GM23338 (cell line): ENCODE results near the gene GNA12. TPM values are rescaled to one million over a fixed set of nuclear protein-coding genes. Genes with fewer than 3 reads are reported as not detected.

ENCODE experiments used
- ATAC-seq: fragments of 200-7000 bp; cut with Tn5 transposase; 3 replicates; pipeline ENCODE4 v1.9.1; 2020
- DNase-seq: peaks from one replicate; pipeline ENCODE4 v3.0.0-alpha.2; 2015; ENCODE audit warnings: low spot score
- H2AFZ ChIP-seq: fragments of 200-600 bp; sonication (generic); 2 replicates; pipeline ENCODE4 v1.8.0; 2016; ENCODE audit warnings: antibody characterized with exemption, mild to moderate bottlenecking, moderate library complexity
- H3F3A ChIP-seq: fragments of 200-600 bp; sonication (generic); replicated peaks from 2 replicates; pipeline ENCODE4 v1.8.0; 2017; ENCODE audit warnings: antibody characterized with exemption, mixed run types, low read depth
- H3K27ac ChIP-seq: fragments of 200-600 bp; sonication (generic); 2 replicates; pipeline ENCODE4 v1.6.1; 2016; ENCODE audit warnings: low read depth
- H3K27me3 ChIP-seq: fragments of 200-600 bp; sonication (generic); 2 replicates; pipeline ENCODE4 v1.8.0; 2016; ENCODE audit warnings: mild to moderate bottlenecking, mixed run types, moderate library complexity; ENCODE audit not compliant: insufficient read depth
- H3K36me3 ChIP-seq: fragments of 200-600 bp; sonication (generic); 2 replicates; pipeline ENCODE4 v1.8.0; 2016; ENCODE audit warnings: mild to moderate bottlenecking; ENCODE audit not compliant: insufficient read depth
- H3K4me1 ChIP-seq: fragments of 200-600 bp; sonication (generic); 2 replicates; pipeline ENCODE4 v1.8.0; 2016; ENCODE audit warnings: mild to moderate bottlenecking, moderate library complexity; ENCODE audit not compliant: insufficient read depth
- H3K4me2 ChIP-seq: fragments of 200-600 bp; sonication (generic); 2 replicates; pipeline ENCODE4 v1.7.1; 2017; ENCODE audit warnings: mixed run types
- H3K4me3 ChIP-seq: fragments of 200-600 bp; sonication (generic); 2 replicates; pipeline ENCODE4 v1.6.1; 2016; ENCODE audit warnings: mixed run types
- H3K79me2 ChIP-seq: fragments of 200-600 bp; sonication (generic); replicated peaks from 2 replicates; pipeline ENCODE4 v1.8.0; 2017; ENCODE audit warnings: mild to moderate bottlenecking; ENCODE audit not compliant: insufficient read depth
- H3K9me2 ChIP-seq: fragments of 200-600 bp; sonication (generic); 2 replicates; pipeline ENCODE4 v1.8.0; 2017; ENCODE audit not compliant: insufficient read depth
- H4K20me1 ChIP-seq: fragments of 200-600 bp; sonication (generic); replicated peaks from 2 replicates; pipeline ENCODE4 v1.8.0; 2017; ENCODE audit warnings: mild to moderate bottlenecking; ENCODE audit not compliant: insufficient read depth
- H3K27ac Mint-ChIP-seq: 2 replicates; pipeline ENCODE4 v1.8.0; 2020; ENCODE audit warnings: inconsistent platforms, mild to moderate bottlenecking, moderate library complexity, mixed read lengths
- H3K27me3 Mint-ChIP-seq: 3 replicates; pipeline ENCODE4 v1.8.0; 2022; ENCODE audit warnings: low read depth, mild to moderate bottlenecking, moderate library complexity, mixed read lengths, inconsistent platforms; ENCODE audit not compliant: insufficient read depth, poor library complexity
- H3K36me3 Mint-ChIP-seq: 3 replicates; pipeline ENCODE4 v1.8.0; 2021; ENCODE audit warnings: low read depth, mild to moderate bottlenecking, inconsistent platforms, moderate library complexity, mixed read lengths
- H3K4me1 Mint-ChIP-seq: 3 replicates; pipeline ENCODE4 v1.8.0; 2020; ENCODE audit warnings: mild to moderate bottlenecking, inconsistent platforms, mixed read lengths
- H3K4me3 Mint-ChIP-seq: 3 replicates; pipeline ENCODE4 v1.8.0; 2021; ENCODE audit warnings: moderate library complexity, mild to moderate bottlenecking, inconsistent platforms, mixed read lengths
- H3K9me3 Mint-ChIP-seq: 3 replicates; pipeline ENCODE4 v1.8.0; 2020; ENCODE audit warnings: moderate library complexity, mild to moderate bottlenecking, inconsistent platforms, mixed read lengths
- CTCF ChIP-seq, 2 experiments: fragments of 200-600 bp in 1 of 2; sonication (generic) in 1 of 2; conservative IDR thresholded peaks; 2 replicates each; pipeline versions ENCODE4 v1.5.1 to v1.6.1; 2016 to 2017; ENCODE audit warnings: antibody characterized with exemption in 2 of 2, low read depth in 2 of 2, mild to moderate bottlenecking in 2 of 2, moderate library complexity in 1 of 2
- ETS1 ChIP-seq: IDR thresholded peaks from 2 replicates; pipeline ENCODE4 v1.6.1; 2016; ENCODE audit warnings: antibody characterized with exemption
- EZH2phosphoT487 ChIP-seq: fragments of 200-600 bp; sonication (generic); IDR thresholded peaks from one replicate; pipeline ENCODE4 v1.8.1; 2018; ENCODE audit warnings: antibody characterized with exemption; ENCODE audit not compliant: unreplicated experiment
- JUNB ChIP-seq: IDR thresholded peaks from one replicate; pipeline ENCODE4 v1.6.1; 2016; ENCODE audit warnings: antibody characterized with exemption; ENCODE audit not compliant: unreplicated experiment
- NANOG ChIP-seq: IDR thresholded peaks from 2 replicates; pipeline ENCODE4 v1.6.1; 2016; ENCODE audit warnings: antibody characterized with exemption, borderline replicate concordance
- POLR2AphosphoS5 ChIP-seq: IDR thresholded peaks from 2 replicates; pipeline ENCODE4 v1.6.1; 2016; ENCODE audit warnings: antibody characterized with exemption, low read depth
- REST ChIP-seq: IDR thresholded peaks from one replicate; pipeline ENCODE4 v1.6.1; 2018; ENCODE audit warnings: antibody characterized with exemption; ENCODE audit not compliant: unreplicated experiment
- STAT1 ChIP-seq: IDR thresholded peaks from one replicate; pipeline ENCODE4 v1.6.1; 2016; ENCODE audit warnings: antibody characterized with exemption; ENCODE audit not compliant: unreplicated experiment
- ZNF114 ChIP-seq: fragments of 250-450 bp; sonication (Bioruptor Pico); IDR thresholded peaks from 2 replicates; pipeline ENCODE4 v1.5.0; 2020; ENCODE audit warnings: mild to moderate bottlenecking, moderate library complexity
- ZNF331 ChIP-seq: fragments of 250-450 bp; sonication (Bioruptor Pico); IDR thresholded peaks from 2 replicates; pipeline ENCODE4 v1.5.0; 2020; ENCODE audit warnings: low read depth, mild to moderate bottlenecking, moderate library complexity
- ZNF462 ChIP-seq: fragments of 250-450 bp; sonication (Bioruptor Pico); IDR thresholded peaks from 2 replicates; pipeline ENCODE4 v1.5.0; 2020; ENCODE audit warnings: mild to moderate bottlenecking, moderate library complexity
- polyA plus RNA-seq: library from polyadenylated mRNA; unstranded; fragments of >200 nt; fragmentation: Nextera tagmentation; extraction: Ambion mirVana; gene quantifications from 2 replicates; pipeline ENCODE4 v1.2.1, GENCODE V29; 2016
- total RNA-seq: library from RNA; depleted of rRNA; stranded (reverse); fragments of >200 nt; shearing (Covaris generic); gene quantifications from 2 replicates; pipeline ENCODE4 v1.2.3, GENCODE V29; 2014

The GNA12 gene
- total and polyA plus RNA-seq, 2 experiments from 2014 or later, result 24.0 to 87.7 TPM

- TF ChIP-seq ETS1, result no peak
- no peak for TF ChIP-seq CTCF (conservative IDR thresholded peaks at IDR 0.05; ENCODE audit: low read depth in 2 of 2)
- TF ChIP-seq REST, result no peak
- no peak for TF ChIP-seq NANOG
These were observed 69.8 kb downstream of the GNA12 start (continued) for GRCh38 chr7:2774280-2774679.

GRCh38 chr7:2773608-2774007, 70.5 kb downstream of the GNA12 start:
- peaks cover 26% of the 10 kb centered on the region for H3K4me1 Mint-ChIP-seq
- no peaks in the 10 kb centered on the region for H3K9me3 Mint-ChIP-seq
- Histone ChIP-seq H3K27me3 (no peaks in the 10 kb centered on the region), H3F3A (0 out of 2 replicates have a peak, but pooled peaks cover 3% of the 10 kb centered on the region), H3K4me1 (peaks cover 17% of the 10 kb centered on the region), H2AFZ (no peak overlapping the region), H3K4me3 (no peak overlapping the region), H3K36me3 (peaks cover 4% of the 10 kb centered on the region; the same call in 1 of the 2 replicates), H4K20me1 (peaks cover 10% of the 10 kb centered on the region), H3K4me2 (no peak overlapping the region), H3K27ac (no peak overlapping the region), H3K79me2 (peaks cover 89% of the 10 kb centered on the region), H3K9me2 (no peaks in the 10 kb centered on the region)
- peaks cover 42% of the 10 kb centered on the region for H3K36me3 Mint-ChIP-seq
- H3K27ac Mint-ChIP-seq, result no peak overlapping the region
- ATAC-seq (no peak), DNase-seq (no peak)
- H3K4me3 Mint-ChIP-seq, result no peak overlapping the region
- H3K27me3 Mint-ChIP-seq, result no peaks in the 10 kb centered on the region
- TF ChIP-seq ZNF462 (CRISPR knock-in tag), result no peak
- no peak for TF ChIP-seq STAT1
- TF ChIP-seq POLR2AphosphoS5, result no peak
- TF ChIP-seq JUNB, result no peak
- no peak for TF ChIP-seq ZNF331
- no peak for TF ChIP-seq CTCF (conservative IDR thresholded peaks at IDR 0.05; ENCODE audit: low read depth in 2 of 2)
- TF ChIP-seq EZH2phosphoT487, result no peak
- TF ChIP-seq NANOG, result no peak
- TF ChIP-seq ZNF114 (CRISPR knock-in tag), result no peak
